ENCODE data around the gene ST6GALNAC2.

Gene ST6GALNAC2

DNA sequence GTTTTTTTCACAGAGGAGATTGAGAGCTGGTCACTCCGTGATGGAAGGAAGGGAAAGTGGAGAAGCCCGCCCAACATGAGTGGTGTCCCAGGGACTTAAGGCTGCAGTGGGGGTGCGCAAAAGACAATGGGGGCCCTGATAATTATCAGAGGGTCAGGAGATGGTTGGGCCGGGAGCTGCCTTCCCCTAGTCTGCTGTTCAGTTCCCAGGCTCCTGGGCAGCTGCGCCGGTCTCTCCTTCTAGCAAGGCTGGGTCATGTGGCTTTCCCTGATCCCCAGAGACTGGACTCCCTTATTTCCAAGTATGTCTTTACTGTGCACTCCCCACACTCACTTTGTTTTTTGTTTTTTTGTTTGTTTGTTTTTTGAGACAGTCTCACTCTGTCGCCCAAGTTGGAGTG, 64.4 kb downstream of the ST6GALNAC2 start:
- Histone ChIP-seq H3K4me3 (ENCODE audit: low read depth, low read length) (no peak overlapping the region), H3K27ac (ENCODE audit: extremely low read depth, low read depth, low read length) (no peak overlapping the region), H3K36me3 (ENCODE audit: control insufficient read depth in 2 of 2, insufficient read depth in 1 of 2, low read length in 2 of 2) (no peaks in the 10 kb centered on the region), H3K4me1 (ENCODE audit: control insufficient read depth, insufficient read depth, low read length) (peaks cover 8% of the 10 kb centered on the region), H3K9me3 (ENCODE audit: control insufficient read depth, insufficient read depth, low read depth, low read length) (no peaks in the 10 kb centered on the region)
- CTCF ChIA-PET: interaction anchor here (0.7 to 7.2 kb wide), 8 partner anchors 11 to 933 kb away, joined by 4 to 87 read pairs (median 42); no protein-coding TSS in a partner anchor
- no peak for TF ChIP-seq ZNF211 (tag by site-specific recombination; IDR thresholded peaks at IDR 0.05; ENCODE audit: low read depth)
- no peak for TF ChIP-seq SCRT2 (tag by site-specific recombination; IDR thresholded peaks at IDR 0.05)
- TF ChIP-seq, protein P1, sequence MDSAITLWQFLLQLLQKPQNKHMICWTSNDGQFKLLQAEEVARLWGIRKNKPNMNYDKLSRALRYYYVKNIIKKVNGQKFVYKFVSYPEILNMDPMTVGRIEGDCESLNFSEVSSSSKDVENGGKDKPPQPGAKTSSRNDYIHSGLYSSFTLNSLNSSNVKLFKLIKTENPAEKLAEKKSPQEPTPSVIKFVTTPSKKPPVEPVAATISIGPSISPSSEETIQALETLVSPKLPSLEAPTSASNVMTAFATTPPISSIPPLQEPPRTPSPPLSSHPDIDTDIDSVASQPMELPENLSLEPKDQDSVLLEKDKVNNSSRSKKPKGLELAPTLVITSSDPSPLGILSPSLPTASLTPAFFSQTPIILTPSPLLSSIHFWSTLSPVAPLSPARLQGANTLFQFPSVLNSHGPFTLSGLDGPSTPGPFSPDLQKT (IDR thresholded peaks at IDR 0.05; ENCODE audit: borderline replicate concordance, low read depth, low read length): no peak
- TF ChIP-seq, protein P2, sequence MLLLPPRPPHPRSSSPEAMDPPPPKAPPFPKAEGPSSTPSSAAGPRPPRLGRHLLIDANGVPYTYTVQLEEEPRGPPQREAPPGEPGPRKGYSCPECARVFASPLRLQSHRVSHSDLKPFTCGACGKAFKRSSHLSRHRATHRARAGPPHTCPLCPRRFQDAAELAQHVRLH (tag by site-specific recombination; IDR thresholded peaks at IDR 0.05): no peak
- no peak for TF ChIP-seq SP2 (tag by site-specific recombination; IDR thresholded peaks at IDR 0.05)
- POLR2A ChIA-PET: no interaction called here

DNA sequence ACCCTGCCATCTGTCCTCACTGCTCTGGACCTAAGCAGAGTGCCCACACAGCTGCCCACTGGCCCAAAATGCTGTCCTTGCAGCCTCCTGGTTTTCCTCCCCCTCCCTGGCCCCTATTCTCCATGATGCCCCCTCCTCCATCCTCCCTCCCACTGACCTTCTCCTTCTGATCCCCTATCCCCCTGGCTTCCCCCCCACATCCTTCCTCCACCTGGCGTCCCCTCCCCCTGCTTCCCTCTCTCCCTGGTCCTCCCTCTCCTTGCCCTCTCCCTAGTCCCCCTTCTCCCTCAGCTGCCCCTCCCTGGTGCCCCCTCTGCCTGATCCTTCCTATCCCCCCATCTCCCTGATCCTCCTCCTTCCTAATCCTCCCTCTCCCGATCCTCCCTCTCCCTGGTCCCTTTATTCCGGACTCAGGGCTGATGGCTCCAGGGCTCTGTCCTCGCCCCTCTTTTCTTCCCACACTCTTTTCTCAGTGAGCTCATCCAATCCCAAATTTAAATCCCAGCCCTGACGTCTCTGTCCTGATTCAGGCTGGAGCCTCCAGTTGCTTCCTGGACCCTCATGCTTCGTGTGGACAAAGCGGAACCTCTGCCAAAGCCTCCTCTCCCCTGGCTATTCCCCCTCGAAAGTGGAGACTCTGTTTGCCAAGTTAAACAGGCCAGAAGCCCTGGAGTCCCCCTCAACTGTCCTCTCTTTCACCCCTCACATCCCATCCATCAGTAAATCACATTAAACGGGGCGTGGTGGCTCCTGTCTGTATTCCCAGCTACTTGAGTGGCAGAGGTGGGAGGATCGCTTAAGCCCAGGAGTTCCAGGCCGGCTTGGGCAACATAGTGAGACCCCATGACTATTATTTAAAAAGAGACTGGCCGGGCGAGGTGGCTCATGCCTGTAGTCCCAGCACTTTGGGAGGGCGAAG, 66.4 kb downstream of the ST6GALNAC2 start:
- CTCF ChIA-PET: interaction anchor here (0.6 to 7.2 kb wide), 7 partner anchors 12 to 240 kb away, joined by 3 to 76 read pairs (median 14); no protein-coding TSS in a partner anchor
- Histone ChIP-seq H3K9me3 (ENCODE audit: control insufficient read depth, insufficient read depth, low read depth, low read length) (no peaks in the 10 kb centered on the region), H3K4me1 (ENCODE audit: control insufficient read depth, insufficient read depth, low read length) (no peaks in the 10 kb centered on the region; the same call in 1 of the 2 replicates), H3K36me3 (ENCODE audit: control insufficient read depth in 2 of 2, insufficient read depth in 1 of 2, low read length in 2 of 2) (no peaks in the 10 kb centered on the region), H3K27ac (ENCODE audit: extremely low read depth, low read depth, low read length) (no peak overlapping the region), H3K4me3 (ENCODE audit: low read depth, low read length) (no peak overlapping the region)
- TF ChIP-seq ZNF785 (tag by site-specific recombination; IDR thresholded peaks at IDR 0.05): no peak
- TF ChIP-seq, protein P3, sequence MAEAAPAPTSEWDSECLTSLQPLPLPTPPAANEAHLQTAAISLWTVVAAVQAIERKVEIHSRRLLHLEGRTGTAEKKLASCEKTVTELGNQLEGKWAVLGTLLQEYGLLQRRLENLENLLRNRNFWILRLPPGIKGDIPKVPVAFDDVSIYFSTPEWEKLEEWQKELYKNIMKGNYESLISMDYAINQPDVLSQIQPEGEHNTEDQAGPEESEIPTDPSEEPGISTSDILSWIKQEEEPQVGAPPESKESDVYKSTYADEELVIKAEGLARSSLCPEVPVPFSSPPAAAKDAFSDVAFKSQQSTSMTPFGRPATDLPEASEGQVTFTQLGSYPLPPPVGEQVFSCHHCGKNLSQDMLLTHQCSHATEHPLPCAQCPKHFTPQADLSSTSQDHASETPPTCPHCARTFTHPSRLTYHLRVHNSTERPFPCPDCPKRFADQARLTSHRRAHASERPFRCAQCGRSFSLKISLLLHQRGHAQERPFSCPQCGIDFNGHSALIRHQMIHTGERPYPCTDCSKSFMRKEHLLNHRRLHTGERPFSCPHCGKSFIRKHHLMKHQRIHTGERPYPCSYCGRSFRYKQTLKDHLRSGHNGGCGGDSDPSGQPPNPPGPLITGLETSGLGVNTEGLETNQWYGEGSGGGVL (tag by site-specific recombination; IDR thresholded peaks at IDR 0.05): peak; percentile 68
- TF ChIP-seq ZNF121 (tag by site-specific recombination; IDR thresholded peaks at IDR 0.05): peak; percentile 57; the same call in 1 of the 2 replicates
- TF ChIP-seq ZFHX2 (tag by site-specific recombination; conservative IDR thresholded peaks at IDR 0.05): 0 out of 2 replicates have a peak, but pooled peaks have one; percentile 19
- TF ChIP-seq GLIS2 (tag by site-specific recombination; IDR thresholded peaks at IDR 0.05): 0 out of 2 replicates have a peak, but pooled peaks have one; percentile 1
- 0 out of 2 replicates have a peak, but pooled peaks have one; percentile 15 for TF ChIP-seq IKZF3 (tag by site-specific recombination; IDR thresholded peaks at IDR 0.05)
- TF ChIP-seq ZNF2 (tag by site-specific recombination; IDR thresholded peaks at IDR 0.05): no peak
- TF ChIP-seq, protein P4, sequence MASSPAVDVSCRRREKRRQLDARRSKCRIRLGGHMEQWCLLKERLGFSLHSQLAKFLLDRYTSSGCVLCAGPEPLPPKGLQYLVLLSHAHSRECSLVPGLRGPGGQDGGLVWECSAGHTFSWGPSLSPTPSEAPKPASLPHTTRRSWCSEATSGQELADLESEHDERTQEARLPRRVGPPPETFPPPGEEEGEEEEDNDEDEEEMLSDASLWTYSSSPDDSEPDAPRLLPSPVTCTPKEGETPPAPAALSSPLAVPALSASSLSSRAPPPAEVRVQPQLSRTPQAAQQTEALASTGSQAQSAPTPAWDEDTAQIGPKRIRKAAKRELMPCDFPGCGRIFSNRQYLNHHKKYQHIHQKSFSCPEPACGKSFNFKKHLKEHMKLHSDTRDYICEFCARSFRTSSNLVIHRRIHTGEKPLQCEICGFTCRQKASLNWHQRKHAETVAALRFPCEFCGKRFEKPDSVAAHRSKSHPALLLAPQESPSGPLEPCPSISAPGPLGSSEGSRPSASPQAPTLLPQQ (tag by site-specific recombination; IDR thresholded peaks at IDR 0.05): no peak
- peak; percentile 40; the same call in 1 of the 2 replicates for TF ChIP-seq EGR2 (tag by site-specific recombination; IDR thresholded peaks at IDR 0.05; ENCODE audit: low read depth)
- peak; percentile 63 for TF ChIP-seq OSR2 (tag by site-specific recombination; IDR thresholded peaks at IDR 0.05)
- TF ChIP-seq ZNF274 (IDR thresholded peaks at IDR 0.05; ENCODE audit: low read length): no peak
- no peak for TF ChIP-seq ZNF274 (tag by site-specific recombination; IDR thresholded peaks at IDR 0.05; ENCODE audit: borderline replicate concordance)
- TF ChIP-seq, protein P5, sequence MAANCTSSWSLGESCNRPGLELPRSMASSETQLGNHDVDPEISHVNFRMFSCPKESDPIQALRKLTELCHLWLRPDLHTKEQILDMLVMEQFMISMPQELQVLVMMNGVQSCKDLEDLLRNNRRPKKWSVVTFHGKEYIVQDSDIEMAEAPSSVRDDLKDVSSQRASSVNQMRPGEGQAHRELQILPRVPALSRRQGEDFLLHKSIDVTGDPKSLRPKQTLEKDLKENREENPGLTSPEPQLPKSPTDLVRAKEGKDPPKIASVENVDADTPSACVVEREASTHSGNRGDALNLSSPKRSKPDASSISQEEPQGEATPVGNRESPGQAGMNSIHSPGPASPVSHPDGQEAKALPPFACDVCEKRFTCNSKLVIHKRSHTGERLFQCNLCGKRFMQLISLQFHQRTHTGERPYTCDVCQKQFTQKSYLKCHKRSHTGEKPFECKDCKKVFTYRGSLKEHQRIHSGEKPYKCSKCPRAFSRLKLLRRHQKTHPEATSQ (tag by site-specific recombination; IDR thresholded peaks at IDR 0.05): no peak
- POLR2A ChIA-PET: interaction anchor here (0.5 to 1.0 kb wide), 4 partner anchors 21 to 197 kb away, joined by 3 to 4 read pairs (median 4); no protein-coding TSS in a partner anchor
